ENCODE results near the gene IFITM5.

Gene IFITM5

DNA sequence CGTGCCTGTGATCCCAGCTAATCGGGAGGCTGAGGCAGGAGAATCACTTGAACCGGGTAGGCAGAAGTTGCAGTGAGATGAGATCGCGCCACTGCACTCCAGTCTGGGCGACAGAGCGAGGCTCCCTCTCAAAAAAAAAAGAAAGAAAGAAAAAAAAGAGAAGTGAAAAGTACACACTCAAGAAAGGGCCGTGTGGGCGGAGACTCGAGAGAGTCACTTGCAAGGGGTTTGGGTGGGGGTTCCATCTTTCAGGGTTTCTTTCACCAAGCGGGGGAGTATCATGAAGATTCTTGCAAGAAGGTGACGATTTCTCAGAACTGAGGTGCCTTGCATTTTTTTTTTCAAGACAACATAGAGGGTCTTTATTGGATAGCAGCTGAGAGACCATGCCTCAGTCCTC lies 4.0 kb upstream of the IFITM5 start:
- TF ChIP-seq, protein P1, sequence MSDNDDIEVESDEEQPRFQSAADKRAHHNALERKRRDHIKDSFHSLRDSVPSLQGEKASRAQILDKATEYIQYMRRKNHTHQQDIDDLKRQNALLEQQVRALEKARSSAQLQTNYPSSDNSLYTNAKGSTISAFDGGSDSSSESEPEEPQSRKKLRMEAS (IDR thresholded peaks at IDR 0.05; ENCODE audit: low read depth, low read length), result no peak
- no peak for TF ChIP-seq POLR2A (IDR thresholded peaks at IDR 0.05; ENCODE audit: extremely low read depth, insufficient read length)
- H3K4me3 ChIP-seq (ENCODE audit: low read depth, low read length), result no peak overlapping the region
- peak; percentile 45 for DNase-seq (ENCODE audit: low read depth)

DNA sequence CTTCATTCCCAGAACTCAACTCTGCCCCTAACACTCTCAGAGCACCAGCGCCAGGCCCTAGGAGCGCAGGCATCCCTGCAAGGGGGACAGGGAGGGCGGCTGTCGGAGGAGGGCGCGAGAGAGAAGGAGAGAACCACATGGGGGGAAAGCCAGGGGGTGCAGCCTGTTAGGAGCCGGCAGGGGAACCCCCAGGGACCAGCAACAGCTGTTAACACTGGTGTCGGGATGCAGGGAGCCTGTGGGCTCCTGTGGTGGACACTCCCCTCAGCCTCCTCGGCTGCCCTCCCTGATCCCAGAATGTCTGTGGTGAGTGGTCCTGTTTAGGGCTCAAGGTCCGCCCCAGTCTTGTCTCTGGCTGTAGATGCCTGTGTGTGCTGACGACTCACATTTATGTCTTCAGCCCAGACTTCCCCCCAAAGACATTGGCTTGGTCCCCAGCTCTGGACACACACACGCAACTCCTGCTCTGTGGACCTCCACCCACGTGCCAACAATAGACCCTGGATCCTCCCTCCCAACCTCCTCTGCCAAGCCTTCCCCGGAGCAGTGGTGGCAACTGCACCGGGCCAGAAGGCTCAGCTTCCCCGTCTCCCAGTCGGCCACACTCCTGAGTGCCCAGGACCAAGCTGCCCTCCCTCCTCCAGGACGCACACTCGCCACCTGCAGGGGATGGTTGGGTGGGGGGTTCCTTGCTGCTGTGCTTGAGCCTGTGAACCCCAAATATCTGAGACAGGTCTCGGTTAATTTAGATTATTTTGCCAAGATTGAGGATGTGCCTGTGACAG lies 817 bp upstream of the IFITM5 start:
- no peak overlapping the region for H3K4me3 ChIP-seq (ENCODE audit: low read depth, low read length)
- no peak for DNase-seq (ENCODE audit: low read depth)
- no peak for TF ChIP-seq POLR2A (IDR thresholded peaks at IDR 0.05; ENCODE audit: extremely low read depth, insufficient read length)
- TF ChIP-seq, protein P2, sequence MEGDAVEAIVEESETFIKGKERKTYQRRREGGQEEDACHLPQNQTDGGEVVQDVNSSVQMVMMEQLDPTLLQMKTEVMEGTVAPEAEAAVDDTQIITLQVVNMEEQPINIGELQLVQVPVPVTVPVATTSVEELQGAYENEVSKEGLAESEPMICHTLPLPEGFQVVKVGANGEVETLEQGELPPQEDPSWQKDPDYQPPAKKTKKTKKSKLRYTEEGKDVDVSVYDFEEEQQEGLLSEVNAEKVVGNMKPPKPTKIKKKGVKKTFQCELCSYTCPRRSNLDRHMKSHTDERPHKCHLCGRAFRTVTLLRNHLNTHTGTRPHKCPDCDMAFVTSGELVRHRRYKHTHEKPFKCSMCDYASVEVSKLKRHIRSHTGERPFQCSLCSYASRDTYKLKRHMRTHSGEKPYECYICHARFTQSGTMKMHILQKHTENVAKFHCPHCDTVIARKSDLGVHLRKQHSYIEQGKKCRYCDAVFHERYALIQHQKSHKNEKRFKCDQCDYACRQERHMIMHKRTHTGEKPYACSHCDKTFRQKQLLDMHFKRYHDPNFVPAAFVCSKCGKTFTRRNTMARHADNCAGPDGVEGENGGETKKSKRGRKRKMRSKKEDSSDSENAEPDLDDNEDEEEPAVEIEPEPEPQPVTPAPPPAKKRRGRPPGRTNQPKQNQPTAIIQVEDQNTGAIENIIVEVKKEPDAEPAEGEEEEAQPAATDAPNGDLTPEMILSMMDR (IDR thresholded peaks at IDR 0.05; ENCODE audit: low read depth, low read length), result peak; percentile 9

DNA sequence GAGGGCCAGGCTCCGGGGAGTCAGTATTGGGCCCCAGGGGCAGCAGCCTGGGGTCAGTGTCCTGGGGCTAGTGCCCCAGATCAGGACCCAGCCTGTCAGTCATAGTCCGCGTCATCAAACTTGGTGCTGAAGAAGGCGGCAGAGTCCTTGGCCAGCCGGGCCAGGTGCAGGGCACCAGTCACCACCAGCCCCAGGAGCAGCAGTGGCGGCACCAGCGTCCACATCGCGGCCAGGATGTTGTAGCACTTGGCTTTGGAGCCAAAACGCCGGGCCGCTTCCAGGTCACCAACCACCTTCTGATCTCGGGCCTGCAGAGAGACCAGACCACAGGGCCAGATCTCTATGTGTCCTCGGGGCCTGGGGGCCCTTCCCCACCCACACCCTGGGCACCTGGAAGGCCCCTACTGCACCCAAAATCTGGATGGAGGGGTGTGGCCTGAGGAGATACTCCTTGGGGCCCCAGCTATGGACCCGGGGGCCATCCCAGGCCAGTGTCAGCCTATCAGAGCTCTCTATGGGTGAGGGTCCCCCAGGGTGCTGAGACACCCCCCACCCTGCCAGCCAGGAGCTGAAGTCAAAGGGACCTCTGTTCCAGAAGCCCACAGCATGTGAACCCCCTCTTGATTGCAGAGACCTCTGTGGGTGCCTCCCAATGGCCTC lies 790 bp downstream of the IFITM5 start:
- TF ChIP-seq POLR2A (IDR thresholded peaks at IDR 0.05; ENCODE audit: extremely low read depth, insufficient read length) (no peak), MYC (IDR thresholded peaks at IDR 0.05; ENCODE audit: low read depth, low read length) (no peak)
- TF ChIP-seq, protein P2 (IDR thresholded peaks at IDR 0.05; ENCODE audit: low read depth, low read length), result no peak
- TF ChIP-seq, protein P1 (IDR thresholded peaks at IDR 0.05; ENCODE audit: low read depth, low read length), result no peak
- H3K4me3 ChIP-seq (ENCODE audit: low read depth, low read length), result no peak overlapping the region
- no peak for DNase-seq (ENCODE audit: low read depth)

DNA sequence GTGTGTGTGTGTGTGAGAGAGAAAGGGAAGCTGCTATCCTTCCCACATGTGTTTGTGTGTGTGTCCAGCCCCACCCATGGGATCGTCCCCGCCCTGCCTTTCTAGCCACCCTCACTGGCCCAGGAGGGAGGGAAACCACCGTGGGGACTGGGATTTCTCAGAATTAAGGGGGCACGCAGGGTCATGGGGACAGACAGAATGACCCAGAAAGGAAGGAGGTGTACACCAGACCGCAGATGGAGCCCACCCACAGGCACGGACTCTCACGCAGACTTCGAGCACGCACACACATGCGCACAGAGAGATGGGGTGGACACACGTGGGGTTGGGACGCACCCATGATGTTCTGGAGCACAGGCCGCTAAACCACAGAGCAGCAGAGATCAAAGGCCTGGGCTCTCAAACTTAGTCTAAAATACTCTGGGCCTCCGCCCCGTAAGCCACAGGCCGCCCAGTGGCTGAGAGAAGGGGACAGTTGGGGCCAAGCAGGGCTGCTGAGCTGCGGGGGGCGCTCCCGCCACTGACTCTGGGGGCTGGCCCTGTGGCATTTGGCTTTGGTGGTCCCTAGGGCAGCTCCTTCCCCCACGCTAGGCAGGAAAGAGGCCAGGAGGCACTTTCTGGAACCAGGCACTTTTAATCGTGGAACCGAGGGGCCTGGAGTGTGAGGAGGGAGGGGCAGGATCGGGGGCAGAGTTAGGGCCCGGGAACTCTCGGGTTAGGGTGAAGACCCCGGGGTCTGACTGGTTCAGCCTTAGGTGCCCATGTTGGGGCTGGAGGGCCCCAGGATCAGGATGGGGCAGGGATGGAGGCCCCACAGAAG lies 1.5 kb downstream of the IFITM5 start:
- TF ChIP-seq, protein P1 (IDR thresholded peaks at IDR 0.05; ENCODE audit: low read depth, low read length), result no peak
- TF ChIP-seq POLR2A (IDR thresholded peaks at IDR 0.05; ENCODE audit: extremely low read depth, insufficient read length) (no peak), MYC (IDR thresholded peaks at IDR 0.05; ENCODE audit: low read depth, low read length) (no peak)
- TF ChIP-seq, protein P2 (IDR thresholded peaks at IDR 0.05; ENCODE audit: low read depth, low read length), result no peak
- H3K4me3 ChIP-seq (ENCODE audit: low read depth, low read length), result no peak overlapping the region
- DNase-seq (ENCODE audit: low read depth), result no peak

DNA sequence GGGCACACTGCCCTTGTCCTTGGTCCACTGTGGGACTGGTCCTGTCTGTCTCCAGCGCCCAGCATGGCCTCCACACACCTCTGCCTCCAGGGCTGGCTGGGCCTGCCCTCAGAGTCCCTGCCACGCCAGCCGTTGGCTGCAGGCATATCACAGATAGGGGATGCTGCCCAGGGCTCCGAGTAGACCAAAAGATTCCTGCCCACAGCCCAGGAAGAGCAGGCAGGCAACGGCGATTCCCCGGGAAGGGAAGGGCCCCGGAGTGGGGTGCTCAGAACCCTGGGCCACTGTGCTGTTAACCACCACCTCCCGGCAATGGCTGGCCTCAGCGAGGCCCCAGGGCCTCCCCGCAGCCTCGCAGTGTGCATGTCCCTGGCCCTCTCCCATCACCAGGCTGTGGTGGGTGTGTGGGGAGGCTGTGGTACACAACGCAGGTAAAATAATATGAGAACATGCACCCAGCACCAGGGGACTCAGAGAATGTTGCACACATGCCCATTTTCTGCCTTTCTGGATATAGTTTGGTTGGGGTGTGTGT lies 2.2 kb downstream of the IFITM5 start:
- no peak overlapping the region for H3K4me3 ChIP-seq (ENCODE audit: low read depth, low read length)
- no peak for DNase-seq (ENCODE audit: low read depth)
- TF ChIP-seq, protein P2 (IDR thresholded peaks at IDR 0.05; ENCODE audit: low read depth, low read length), result no peak
